GM10266 (cell line): ENCODE measurements around the gene DOCK4.

ENCODE experiments used
- DNase-seq: peaks from one replicate; pipeline ENCODE4 v3.0.0; 2012; ENCODE audit errors: extremely low spot score
- CTCF ChIP-seq: IDR thresholded peaks from 2 replicates; pipeline ENCODE4 v1.5.1; 2012; ENCODE audit warnings: mild to moderate bottlenecking, low read depth; ENCODE audit not compliant: control insufficient read depth, insufficient read depth; ENCODE audit errors: missing control alignments

Gene DOCK4

GRCh38 chr7:111750228-111750627 lies 456.0 kb downstream of the DOCK4 start:
- TF ChIP-seq CTCF = no peak

GRCh38 chr7:111749625-111750024 lies 456.6 kb downstream of the DOCK4 start:
- no peak for DNase-seq
- no peak for TF ChIP-seq CTCF

More at GRCh38 chr7:111750228-111750627, 456.0 kb downstream of the DOCK4 start:
- no peak for DNase-seq

GRCh38 chr7:111747718-111748117 lies 458.5 kb downstream of the DOCK4 start:
- DNase-seq = no peak
- TF ChIP-seq CTCF = no peak

GRCh38 chr7:111746950-111747349 lies 459.2 kb downstream of the DOCK4 start:
- no peak for TF ChIP-seq CTCF
- DNase-seq = no peak

- no peak for DNase-seq
- no peak for TF ChIP-seq CTCF
Observed at GRCh38 chr7:111744501-111745155, 461.6 kb downstream of the DOCK4 start.

- DNase-seq = no peak
- no peak for TF ChIP-seq CTCF
Observed at GRCh38 chr7:111743244-111743847, 462.9 kb downstream of the DOCK4 start.

GRCh38 chr7:111741811-111742240 lies 464.4 kb downstream of the DOCK4 start:
- DNase-seq = peak; percentile 56
- peak; percentile 68 for TF ChIP-seq CTCF
